ENCODE measurements around the gene CST6. TPM values are rescaled to one million over a fixed set of nuclear protein-coding genes. Genes with fewer than 3 reads are reported as not detected.

The CST6 gene
- total and polyA plus RNA-seq, 2 experiments from 2014 or later: 4.2 to 8.3 TPM

DNA sequence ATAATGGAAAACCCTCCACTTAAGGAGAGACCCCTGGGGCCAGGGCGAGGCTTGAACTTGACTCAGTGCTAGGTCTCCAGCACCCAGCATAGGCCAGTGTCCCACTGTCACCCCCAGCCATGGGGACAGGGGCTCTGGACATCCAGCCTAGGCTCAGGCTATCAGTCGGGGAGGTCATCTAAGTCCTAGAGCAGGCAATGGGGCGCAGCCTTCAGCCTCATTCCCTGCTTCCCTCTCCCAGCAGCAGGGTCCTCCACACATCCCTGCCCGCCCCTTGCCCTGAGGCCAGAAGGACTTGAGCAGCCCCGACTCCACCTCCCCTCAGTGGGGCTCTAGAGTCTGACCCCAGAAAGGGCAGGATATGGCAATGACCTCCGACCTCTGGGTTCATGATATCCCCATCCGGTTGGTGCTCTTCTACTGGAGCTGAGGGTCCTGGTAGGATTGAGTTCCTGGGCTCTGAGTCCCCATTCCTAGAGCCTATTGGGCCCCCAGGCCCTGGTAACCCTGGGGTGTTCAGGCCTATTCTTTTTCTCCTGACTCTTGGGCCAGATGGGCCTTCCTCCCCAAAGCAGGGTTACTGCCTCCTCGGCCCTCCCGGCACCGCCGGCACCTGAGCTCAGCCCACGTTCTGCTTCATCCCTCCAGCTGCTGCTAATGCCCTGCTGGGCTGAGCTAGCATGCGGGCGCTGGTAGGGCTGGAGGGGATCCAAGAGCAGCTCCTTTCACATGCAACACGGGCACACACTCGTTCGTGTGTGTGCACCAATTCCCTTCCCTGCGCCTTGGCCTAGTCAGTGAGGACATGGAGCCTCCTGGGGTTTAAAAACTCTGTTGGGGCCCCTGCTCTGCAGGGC is 4.4 kb downstream of the CST6 start (continued):
- TF ChIP-seq, protein P1, sequence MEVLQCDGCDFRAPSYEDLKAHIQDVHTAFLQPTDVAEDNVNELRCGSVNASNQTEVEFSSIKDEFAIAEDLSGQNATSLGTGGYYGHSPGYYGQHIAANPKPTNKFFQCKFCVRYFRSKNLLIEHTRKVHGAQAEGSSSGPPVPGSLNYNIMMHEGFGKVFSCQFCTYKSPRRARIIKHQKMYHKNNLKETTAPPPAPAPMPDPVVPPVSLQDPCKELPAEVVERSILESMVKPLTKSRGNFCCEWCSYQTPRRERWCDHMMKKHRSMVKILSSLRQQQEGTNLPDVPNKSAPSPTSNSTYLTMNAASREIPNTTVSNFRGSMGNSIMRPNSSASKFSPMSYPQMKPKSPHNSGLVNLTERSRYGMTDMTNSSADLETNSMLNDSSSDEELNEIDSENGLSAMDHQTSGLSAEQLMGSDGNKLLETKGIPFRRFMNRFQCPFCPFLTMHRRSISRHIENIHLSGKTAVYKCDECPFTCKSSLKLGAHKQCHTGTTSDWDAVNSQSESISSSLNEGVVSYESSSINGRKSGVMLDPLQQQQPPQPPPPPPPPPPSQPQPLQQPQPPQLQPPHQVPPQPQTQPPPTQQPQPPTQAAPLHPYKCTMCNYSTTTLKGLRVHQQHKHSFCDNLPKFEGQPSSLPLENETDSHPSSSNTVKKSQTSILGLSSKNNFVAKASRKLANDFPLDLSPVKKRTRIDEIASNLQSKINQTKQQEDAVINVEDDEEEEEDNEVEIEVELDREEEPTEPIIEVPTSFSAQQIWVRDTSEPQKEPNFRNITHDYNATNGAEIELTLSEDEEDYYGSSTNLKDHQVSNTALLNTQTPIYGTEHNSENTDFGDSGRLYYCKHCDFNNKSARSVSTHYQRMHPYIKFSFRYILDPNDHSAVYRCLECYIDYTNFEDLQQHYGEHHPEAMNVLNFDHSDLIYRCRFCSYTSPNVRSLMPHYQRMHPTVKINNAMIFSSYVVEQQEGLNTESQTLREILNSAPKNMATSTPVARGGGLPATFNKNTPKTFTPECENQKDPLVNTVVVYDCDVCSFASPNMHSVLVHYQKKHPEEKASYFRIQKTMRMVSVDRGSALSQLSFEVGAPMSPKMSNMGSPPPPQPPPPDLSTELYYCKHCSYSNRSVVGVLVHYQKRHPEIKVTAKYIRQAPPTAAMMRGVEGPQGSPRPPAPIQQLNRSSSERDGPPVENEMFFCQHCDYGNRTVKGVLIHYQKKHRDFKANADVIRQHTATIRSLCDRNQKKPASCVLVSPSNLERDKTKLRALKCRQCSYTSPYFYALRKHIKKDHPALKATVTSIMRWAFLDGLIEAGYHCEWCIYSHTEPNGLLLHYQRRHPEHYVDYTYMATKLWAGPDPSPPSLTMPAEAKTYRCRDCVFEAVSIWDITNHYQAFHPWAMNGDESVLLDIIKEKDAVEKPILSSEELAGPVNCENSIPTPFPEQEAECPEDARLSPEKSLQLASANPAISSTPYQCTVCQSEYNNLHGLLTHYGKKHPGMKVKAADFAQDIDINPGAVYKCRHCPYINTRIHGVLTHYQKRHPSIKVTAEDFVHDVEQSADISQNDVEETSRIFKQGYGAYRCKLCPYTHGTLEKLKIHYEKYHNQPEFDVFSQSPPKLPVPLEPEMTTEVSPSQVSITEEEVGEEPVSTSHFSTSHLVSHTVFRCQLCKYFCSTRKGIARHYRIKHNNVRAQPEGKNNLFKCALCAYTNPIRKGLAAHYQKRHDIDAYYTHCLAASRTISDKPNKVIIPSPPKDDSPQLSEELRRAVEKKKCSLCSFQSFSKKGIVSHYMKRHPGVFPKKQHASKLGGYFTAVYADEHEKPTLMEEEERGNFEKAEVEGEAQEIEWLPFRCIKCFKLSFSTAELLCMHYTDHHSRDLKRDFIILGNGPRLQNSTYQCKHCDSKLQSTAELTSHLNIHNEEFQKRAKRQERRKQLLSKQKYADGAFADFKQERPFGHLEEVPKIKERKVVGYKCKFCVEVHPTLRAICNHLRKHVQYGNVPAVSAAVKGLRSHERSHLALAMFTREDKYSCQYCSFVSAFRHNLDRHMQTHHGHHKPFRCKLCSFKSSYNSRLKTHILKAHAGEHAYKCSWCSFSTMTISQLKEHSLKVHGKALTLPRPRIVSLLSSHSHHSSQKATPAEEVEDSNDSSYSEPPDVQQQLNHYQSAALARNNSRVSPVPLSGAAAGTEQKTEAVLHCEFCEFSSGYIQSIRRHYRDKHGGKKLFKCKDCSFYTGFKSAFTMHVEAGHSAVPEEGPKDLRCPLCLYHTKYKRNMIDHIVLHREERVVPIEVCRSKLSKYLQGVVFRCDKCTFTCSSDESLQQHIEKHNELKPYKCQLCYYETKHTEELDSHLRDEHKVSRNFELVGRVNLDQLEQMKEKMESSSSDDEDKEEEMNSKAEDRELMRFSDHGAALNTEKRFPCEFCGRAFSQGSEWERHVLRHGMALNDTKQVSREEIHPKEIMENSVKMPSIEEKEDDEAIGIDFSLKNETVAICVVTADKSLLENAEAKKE (CRISPR knock-in tag; IDR thresholded peaks at IDR 0.05): no peak
- TF ChIP-seq EZH2 (IDR thresholded peaks at IDR 0.05; ENCODE audit: low read depth, unreplicated experiment): no peak
- no peak for TF ChIP-seq JUNB (IDR thresholded peaks at IDR 0.05; ENCODE audit: unreplicated experiment)
- no peak for TF ChIP-seq NANOG (IDR thresholded peaks at IDR 0.05; ENCODE audit: borderline replicate concordance)
- TF ChIP-seq STAT1 (IDR thresholded peaks at IDR 0.05; ENCODE audit: unreplicated experiment): no peak
- TF ChIP-seq, protein P2, sequence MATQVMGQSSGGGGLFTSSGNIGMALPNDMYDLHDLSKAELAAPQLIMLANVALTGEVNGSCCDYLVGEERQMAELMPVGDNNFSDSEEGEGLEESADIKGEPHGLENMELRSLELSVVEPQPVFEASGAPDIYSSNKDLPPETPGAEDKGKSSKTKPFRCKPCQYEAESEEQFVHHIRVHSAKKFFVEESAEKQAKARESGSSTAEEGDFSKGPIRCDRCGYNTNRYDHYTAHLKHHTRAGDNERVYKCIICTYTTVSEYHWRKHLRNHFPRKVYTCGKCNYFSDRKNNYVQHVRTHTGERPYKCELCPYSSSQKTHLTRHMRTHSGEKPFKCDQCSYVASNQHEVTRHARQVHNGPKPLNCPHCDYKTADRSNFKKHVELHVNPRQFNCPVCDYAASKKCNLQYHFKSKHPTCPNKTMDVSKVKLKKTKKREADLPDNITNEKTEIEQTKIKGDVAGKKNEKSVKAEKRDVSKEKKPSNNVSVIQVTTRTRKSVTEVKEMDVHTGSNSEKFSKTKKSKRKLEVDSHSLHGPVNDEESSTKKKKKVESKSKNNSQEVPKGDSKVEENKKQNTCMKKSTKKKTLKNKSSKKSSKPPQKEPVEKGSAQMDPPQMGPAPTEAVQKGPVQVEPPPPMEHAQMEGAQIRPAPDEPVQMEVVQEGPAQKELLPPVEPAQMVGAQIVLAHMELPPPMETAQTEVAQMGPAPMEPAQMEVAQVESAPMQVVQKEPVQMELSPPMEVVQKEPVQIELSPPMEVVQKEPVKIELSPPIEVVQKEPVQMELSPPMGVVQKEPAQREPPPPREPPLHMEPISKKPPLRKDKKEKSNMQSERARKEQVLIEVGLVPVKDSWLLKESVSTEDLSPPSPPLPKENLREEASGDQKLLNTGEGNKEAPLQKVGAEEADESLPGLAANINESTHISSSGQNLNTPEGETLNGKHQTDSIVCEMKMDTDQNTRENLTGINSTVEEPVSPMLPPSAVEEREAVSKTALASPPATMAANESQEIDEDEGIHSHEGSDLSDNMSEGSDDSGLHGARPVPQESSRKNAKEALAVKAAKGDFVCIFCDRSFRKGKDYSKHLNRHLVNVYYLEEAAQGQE (IDR thresholded peaks at IDR 0.05; ENCODE audit: unreplicated experiment): no peak
- no peak for TF ChIP-seq ZNF331 (CRISPR knock-in tag; IDR thresholded peaks at IDR 0.05; ENCODE audit: low read depth)
